WTC11 (cell line): ENCODE data around the gene TTLL9. TPM values are rescaled to one million over a fixed set of nuclear protein-coding genes. Genes with fewer than 3 reads are reported as not detected.

Source experiments
- ATF1 ChIP-seq: sonication (generic); formaldehyde crosslinking; IDR thresholded peaks from 2 replicates; pipeline ENCODE4 v1.8.1; 2023; ENCODE audit warnings: mild to moderate bottlenecking, moderate library complexity, missing genetic modification reagents
- CREB1 ChIP-seq: sonication (generic); formaldehyde crosslinking; IDR thresholded peaks from 2 replicates; pipeline ENCODE4 v1.8.0; 2023; ENCODE audit warnings: mild to moderate bottlenecking, missing genetic modification reagents
- ELF4 ChIP-seq: sonication (generic); formaldehyde crosslinking; IDR thresholded peaks from 2 replicates; pipeline ENCODE4 v1.8.1; 2022; ENCODE audit warnings: low read depth, mild to moderate bottlenecking, moderate library complexity, missing genetic modification reagents
- ESRRA ChIP-seq: sonication (generic); formaldehyde crosslinking; IDR thresholded peaks from 2 replicates; pipeline ENCODE4 v1.8.1; 2022; ENCODE audit warnings: mild to moderate bottlenecking, missing genetic modification reagents, borderline replicate concordance
- FOXK1 ChIP-seq: sonication (generic); formaldehyde crosslinking; IDR thresholded peaks from 2 replicates; pipeline ENCODE4 v1.8.0; 2022; ENCODE audit warnings: mild to moderate bottlenecking, moderate library complexity, missing genetic modification reagents
- GABPB1 ChIP-seq: sonication (generic); formaldehyde crosslinking; IDR thresholded peaks from 2 replicates; pipeline ENCODE4 v1.8.1; 2023; ENCODE audit warnings: mild to moderate bottlenecking, missing genetic modification reagents
- IRF2 ChIP-seq: sonication (generic); formaldehyde crosslinking; IDR thresholded peaks from 2 replicates; pipeline ENCODE4 v1.8.0; 2022; ENCODE audit warnings: low read depth, missing genetic modification reagents, borderline replicate concordance
- MXD4 ChIP-seq: fragments of 250-450 bp; sonication (Bioruptor Pico); IDR thresholded peaks from 2 replicates; pipeline ENCODE4 v1.8.0; 2021; ENCODE audit warnings: mild to moderate bottlenecking, moderate library complexity, borderline replicate concordance
- NFYB ChIP-seq: sonication (generic); formaldehyde crosslinking; conservative IDR thresholded peaks from 2 replicates; pipeline ENCODE4 v1.8.0; 2022; ENCODE audit warnings: low read depth, missing genetic modification reagents
- NR1H2 ChIP-seq: sonication (generic); formaldehyde crosslinking; IDR thresholded peaks from 2 replicates; pipeline ENCODE4 v1.9.0; 2021; ENCODE audit warnings: mild to moderate bottlenecking, moderate library complexity, missing genetic modification reagents
- NR3C1 ChIP-seq: sonication (generic); formaldehyde crosslinking; conservative IDR thresholded peaks from 2 replicates; pipeline ENCODE4 v1.8.1; 2023; ENCODE audit warnings: low read depth, mild to moderate bottlenecking, missing genetic modification reagents
- OVOL2 ChIP-seq: fragments of 250-450 bp; sonication (Bioruptor Pico); IDR thresholded peaks from 2 replicates; pipeline ENCODE4 v1.9.0; 2021; ENCODE audit warnings: mild to moderate bottlenecking, borderline replicate concordance
- PRRX2 ChIP-seq: fragments of 250-450 bp; sonication (Bioruptor Pico); IDR thresholded peaks from 2 replicates; pipeline ENCODE4 v1.8.0; 2021; ENCODE audit warnings: mild to moderate bottlenecking
- SMAD3 ChIP-seq: sonication (generic); formaldehyde crosslinking; IDR thresholded peaks from 2 replicates; pipeline ENCODE4 v1.8.0; 2022; ENCODE audit warnings: missing genetic modification reagents, mild to moderate bottlenecking, borderline replicate concordance
- SP1 ChIP-seq: sonication (generic); formaldehyde crosslinking; conservative IDR thresholded peaks from 2 replicates; pipeline ENCODE4 v1.8.1; 2022; ENCODE audit warnings: missing genetic modification reagents
- TCF7 ChIP-seq: sonication (generic); formaldehyde crosslinking; IDR thresholded peaks from 2 replicates; pipeline ENCODE4 v1.8.0; 2022; ENCODE audit warnings: mild to moderate bottlenecking, low read depth, missing genetic modification reagents, moderate library complexity
- TEAD1 ChIP-seq: sonication (generic); formaldehyde crosslinking; IDR thresholded peaks from 2 replicates; pipeline ENCODE4 v1.8.0; 2022; ENCODE audit warnings: mild to moderate bottlenecking, missing genetic modification reagents
- TP53 ChIP-seq: sonication (generic); formaldehyde crosslinking; IDR thresholded peaks from 2 replicates; pipeline ENCODE4 v1.8.1; 2023; ENCODE audit warnings: mild to moderate bottlenecking, missing genetic modification reagents
- ZBTB21 ChIP-seq: sonication (generic); formaldehyde crosslinking; IDR thresholded peaks from 2 replicates; pipeline ENCODE4 v1.8.1; 2023; ENCODE audit warnings: mild to moderate bottlenecking, missing genetic modification reagents, borderline replicate concordance
- ZNF121 ChIP-seq: sonication (generic); formaldehyde crosslinking; IDR thresholded peaks from 2 replicates; pipeline ENCODE4 v1.8.0; 2023; ENCODE audit warnings: missing genetic modification reagents
- ZNF232 ChIP-seq: sonication (generic); formaldehyde crosslinking; IDR thresholded peaks from 2 replicates; pipeline ENCODE4 v1.8.0; 2022; ENCODE audit warnings: mild to moderate bottlenecking, missing genetic modification reagents
- ZNF263 ChIP-seq: sonication (generic); formaldehyde crosslinking; IDR thresholded peaks from 2 replicates; pipeline ENCODE4 v1.8.1; 2022; ENCODE audit warnings: low read depth, mild to moderate bottlenecking, moderate library complexity, missing genetic modification reagents
- ZNF396 ChIP-seq: fragments of 250-450 bp; sonication (Bioruptor Pico); IDR thresholded peaks from 2 replicates; pipeline ENCODE4 v1.8.0; 2021; ENCODE audit warnings: mild to moderate bottlenecking, moderate library complexity, borderline replicate concordance
- ZNF416 ChIP-seq: fragments of 250-450 bp; sonication (Bioruptor Pico); IDR thresholded peaks from 2 replicates; pipeline ENCODE4 v1.9.0; 2021; ENCODE audit warnings: mild to moderate bottlenecking, inconsistent platforms
- total RNA-seq: library from RNA; stranded (reverse); gene quantifications from 3 replicates; pipeline ENCODE4 v1.2.3, GENCODE V29; 2021
- TF ChIP-seq, protein P1 (sequence below): sonication (generic); formaldehyde crosslinking; IDR thresholded peaks from 2 replicates; pipeline ENCODE4 v1.8.0; 2023; ENCODE audit warnings: mild to moderate bottlenecking, missing genetic modification reagents
- TF ChIP-seq, protein P2 (sequence below): sonication (generic); formaldehyde crosslinking; IDR thresholded peaks from 2 replicates; pipeline ENCODE4 v1.8.1; 2023; ENCODE audit warnings: mild to moderate bottlenecking, missing genetic modification reagents, moderate library complexity
- TF ChIP-seq, protein P3 (sequence below): sonication (generic); formaldehyde crosslinking; IDR thresholded peaks from 2 replicates; pipeline ENCODE4 v1.8.0; 2022; ENCODE audit warnings: mild to moderate bottlenecking, missing genetic modification reagents
- TF ChIP-seq, protein P4 (sequence below): sonication (generic); formaldehyde crosslinking; IDR thresholded peaks from 2 replicates; pipeline ENCODE4 v1.8.1; 2023; ENCODE audit warnings: mild to moderate bottlenecking, missing genetic modification reagents, moderate library complexity
- TF ChIP-seq, protein P5 (sequence below): fragments of 250-450 bp; sonication (Bioruptor Pico); IDR thresholded peaks from 2 replicates; pipeline ENCODE4 v1.9.0; 2021; ENCODE audit warnings: mild to moderate bottlenecking
- TF ChIP-seq, protein P6 (sequence below): sonication (generic); formaldehyde crosslinking; conservative IDR thresholded peaks from 2 replicates; pipeline ENCODE4 v1.8.1; 2023; ENCODE audit warnings: mild to moderate bottlenecking, low read depth, missing genetic modification reagents, moderate library complexity
- TF ChIP-seq, protein P7 (sequence below): sonication (generic); formaldehyde crosslinking; IDR thresholded peaks from 2 replicates; pipeline ENCODE4 v1.8.0; 2022; ENCODE audit warnings: mild to moderate bottlenecking, missing genetic modification reagents

Gene TTLL9
- total RNA-seq, 1 experiment from 2014 or later = not detected

DNA sequence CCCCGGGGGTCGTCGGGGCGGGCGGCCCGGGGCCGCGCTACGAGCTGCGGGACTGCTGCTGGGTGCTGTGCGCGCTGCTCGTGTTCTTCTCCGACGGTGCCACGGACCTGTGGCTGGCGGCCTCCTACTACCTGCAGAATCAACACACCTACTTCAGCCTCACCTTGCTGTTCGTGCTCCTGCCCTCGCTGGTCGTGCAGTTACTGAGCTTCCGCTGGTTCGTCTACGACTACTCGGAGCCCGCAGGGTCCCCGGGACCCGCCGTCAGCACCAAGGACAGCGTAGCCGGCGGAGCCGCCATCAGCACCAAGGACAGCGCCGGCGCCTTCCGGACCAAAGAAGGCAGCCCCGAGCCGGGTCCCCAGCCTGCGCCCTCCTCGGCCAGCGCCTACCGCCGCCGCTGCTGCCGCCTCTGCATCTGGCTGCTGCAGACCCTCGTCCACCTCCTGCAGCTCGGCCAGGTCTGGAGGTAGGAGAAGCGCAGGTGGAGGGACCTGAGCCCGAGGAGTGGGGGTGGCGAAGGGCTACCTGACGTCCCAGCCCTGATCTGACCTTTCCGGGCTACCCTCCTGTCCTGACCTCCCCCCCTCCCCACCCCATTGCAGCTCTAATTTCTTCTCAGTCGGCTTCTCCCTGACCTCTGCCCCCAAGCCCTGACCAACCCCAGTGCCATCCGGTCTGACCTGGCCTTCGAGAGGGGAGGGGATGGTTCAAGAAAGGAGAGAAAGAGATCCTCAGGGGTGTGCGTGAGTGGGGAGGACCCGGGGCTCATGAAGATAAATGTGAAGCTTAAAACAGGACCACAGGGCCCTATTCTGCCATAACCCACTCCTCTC lies 98.1 kb downstream of the TTLL9 start (continued):
- TF ChIP-seq, protein P1, sequence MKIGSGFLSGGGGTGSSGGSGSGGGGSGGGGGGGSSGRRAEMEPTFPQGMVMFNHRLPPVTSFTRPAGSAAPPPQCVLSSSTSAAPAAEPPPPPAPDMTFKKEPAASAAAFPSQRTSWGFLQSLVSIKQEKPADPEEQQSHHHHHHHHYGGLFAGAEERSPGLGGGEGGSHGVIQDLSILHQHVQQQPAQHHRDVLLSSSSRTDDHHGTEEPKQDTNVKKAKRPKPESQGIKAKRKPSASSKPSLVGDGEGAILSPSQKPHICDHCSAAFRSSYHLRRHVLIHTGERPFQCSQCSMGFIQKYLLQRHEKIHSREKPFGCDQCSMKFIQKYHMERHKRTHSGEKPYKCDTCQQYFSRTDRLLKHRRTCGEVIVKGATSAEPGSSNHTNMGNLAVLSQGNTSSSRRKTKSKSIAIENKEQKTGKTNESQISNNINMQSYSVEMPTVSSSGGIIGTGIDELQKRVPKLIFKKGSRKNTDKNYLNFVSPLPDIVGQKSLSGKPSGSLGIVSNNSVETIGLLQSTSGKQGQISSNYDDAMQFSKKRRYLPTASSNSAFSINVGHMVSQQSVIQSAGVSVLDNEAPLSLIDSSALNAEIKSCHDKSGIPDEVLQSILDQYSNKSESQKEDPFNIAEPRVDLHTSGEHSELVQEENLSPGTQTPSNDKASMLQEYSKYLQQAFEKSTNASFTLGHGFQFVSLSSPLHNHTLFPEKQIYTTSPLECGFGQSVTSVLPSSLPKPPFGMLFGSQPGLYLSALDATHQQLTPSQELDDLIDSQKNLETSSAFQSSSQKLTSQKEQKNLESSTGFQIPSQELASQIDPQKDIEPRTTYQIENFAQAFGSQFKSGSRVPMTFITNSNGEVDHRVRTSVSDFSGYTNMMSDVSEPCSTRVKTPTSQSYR (CRISPR knock-in tag) = peak; percentile 100
- TF ChIP-seq, protein P2, sequence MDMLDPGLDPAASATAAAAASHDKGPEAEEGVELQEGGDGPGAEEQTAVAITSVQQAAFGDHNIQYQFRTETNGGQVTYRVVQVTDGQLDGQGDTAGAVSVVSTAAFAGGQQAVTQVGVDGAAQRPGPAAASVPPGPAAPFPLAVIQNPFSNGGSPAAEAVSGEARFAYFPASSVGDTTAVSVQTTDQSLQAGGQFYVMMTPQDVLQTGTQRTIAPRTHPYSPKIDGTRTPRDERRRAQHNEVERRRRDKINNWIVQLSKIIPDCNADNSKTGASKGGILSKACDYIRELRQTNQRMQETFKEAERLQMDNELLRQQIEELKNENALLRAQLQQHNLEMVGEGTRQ (CRISPR knock-in tag) = peak; percentile 81
- TF ChIP-seq, protein P3, sequence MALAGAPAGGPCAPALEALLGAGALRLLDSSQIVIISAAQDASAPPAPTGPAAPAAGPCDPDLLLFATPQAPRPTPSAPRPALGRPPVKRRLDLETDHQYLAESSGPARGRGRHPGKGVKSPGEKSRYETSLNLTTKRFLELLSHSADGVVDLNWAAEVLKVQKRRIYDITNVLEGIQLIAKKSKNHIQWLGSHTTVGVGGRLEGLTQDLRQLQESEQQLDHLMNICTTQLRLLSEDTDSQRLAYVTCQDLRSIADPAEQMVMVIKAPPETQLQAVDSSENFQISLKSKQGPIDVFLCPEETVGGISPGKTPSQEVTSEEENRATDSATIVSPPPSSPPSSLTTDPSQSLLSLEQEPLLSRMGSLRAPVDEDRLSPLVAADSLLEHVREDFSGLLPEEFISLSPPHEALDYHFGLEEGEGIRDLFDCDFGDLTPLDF (CRISPR knock-in tag) = peak; percentile 100
- TF ChIP-seq ZNF263 = peak; percentile 95
- peak; percentile 96 for TF ChIP-seq PRRX2
- TF ChIP-seq ZNF416 (CRISPR knock-in tag) = peak; percentile 92
- TF ChIP-seq TCF7 (CRISPR knock-in tag) = peak; percentile 100
- TF ChIP-seq, protein P4, sequence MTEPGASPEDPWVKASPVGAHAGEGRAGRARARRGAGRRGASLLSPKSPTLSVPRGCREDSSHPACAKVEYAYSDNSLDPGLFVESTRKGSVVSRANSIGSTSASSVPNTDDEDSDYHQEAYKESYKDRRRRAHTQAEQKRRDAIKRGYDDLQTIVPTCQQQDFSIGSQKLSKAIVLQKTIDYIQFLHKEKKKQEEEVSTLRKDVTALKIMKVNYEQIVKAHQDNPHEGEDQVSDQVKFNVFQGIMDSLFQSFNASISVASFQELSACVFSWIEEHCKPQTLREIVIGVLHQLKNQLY = peak; percentile 100
- peak; percentile 86 for TF ChIP-seq NFYB
- TF ChIP-seq TEAD1 (CRISPR knock-in tag) = peak; percentile 100
- TF ChIP-seq, protein P5, sequence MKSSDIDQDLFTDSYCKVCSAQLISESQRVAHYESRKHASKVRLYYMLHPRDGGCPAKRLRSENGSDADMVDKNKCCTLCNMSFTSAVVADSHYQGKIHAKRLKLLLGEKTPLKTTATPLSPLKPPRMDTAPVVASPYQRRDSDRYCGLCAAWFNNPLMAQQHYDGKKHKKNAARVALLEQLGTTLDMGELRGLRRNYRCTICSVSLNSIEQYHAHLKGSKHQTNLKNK (CRISPR knock-in tag) = no peak
- peak; percentile 99 for TF ChIP-seq IRF2 (CRISPR knock-in tag)
- TF ChIP-seq OVOL2 (CRISPR knock-in tag) = no peak
- peak; percentile 97 for TF ChIP-seq ZNF396
- TF ChIP-seq, protein P6, sequence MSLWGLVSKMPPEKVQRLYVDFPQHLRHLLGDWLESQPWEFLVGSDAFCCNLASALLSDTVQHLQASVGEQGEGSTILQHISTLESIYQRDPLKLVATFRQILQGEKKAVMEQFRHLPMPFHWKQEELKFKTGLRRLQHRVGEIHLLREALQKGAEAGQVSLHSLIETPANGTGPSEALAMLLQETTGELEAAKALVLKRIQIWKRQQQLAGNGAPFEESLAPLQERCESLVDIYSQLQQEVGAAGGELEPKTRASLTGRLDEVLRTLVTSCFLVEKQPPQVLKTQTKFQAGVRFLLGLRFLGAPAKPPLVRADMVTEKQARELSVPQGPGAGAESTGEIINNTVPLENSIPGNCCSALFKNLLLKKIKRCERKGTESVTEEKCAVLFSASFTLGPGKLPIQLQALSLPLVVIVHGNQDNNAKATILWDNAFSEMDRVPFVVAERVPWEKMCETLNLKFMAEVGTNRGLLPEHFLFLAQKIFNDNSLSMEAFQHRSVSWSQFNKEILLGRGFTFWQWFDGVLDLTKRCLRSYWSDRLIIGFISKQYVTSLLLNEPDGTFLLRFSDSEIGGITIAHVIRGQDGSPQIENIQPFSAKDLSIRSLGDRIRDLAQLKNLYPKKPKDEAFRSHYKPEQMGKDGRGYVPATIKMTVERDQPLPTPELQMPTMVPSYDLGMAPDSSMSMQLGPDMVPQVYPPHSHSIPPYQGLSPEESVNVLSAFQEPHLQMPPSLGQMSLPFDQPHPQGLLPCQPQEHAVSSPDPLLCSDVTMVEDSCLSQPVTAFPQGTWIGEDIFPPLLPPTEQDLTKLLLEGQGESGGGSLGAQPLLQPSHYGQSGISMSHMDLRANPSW (CRISPR knock-in tag) = peak; percentile 100
- peak; percentile 100 for TF ChIP-seq ZNF232 (CRISPR knock-in tag)
- peak; percentile 100 for TF ChIP-seq ATF1 (CRISPR knock-in tag)
- peak; percentile 100 for TF ChIP-seq NR3C1 (CRISPR knock-in tag)
- TF ChIP-seq MXD4 (CRISPR knock-in tag) = peak; percentile 94; the same call in 1 of the 2 replicates
- TF ChIP-seq TP53 (CRISPR knock-in tag) = peak; percentile 100
- peak; percentile 100 for TF ChIP-seq ELF4
- TF ChIP-seq ZNF121 (CRISPR knock-in tag) = peak; percentile 98
- TF ChIP-seq FOXK1 (CRISPR knock-in tag) = peak; percentile 100
- TF ChIP-seq, protein P7, sequence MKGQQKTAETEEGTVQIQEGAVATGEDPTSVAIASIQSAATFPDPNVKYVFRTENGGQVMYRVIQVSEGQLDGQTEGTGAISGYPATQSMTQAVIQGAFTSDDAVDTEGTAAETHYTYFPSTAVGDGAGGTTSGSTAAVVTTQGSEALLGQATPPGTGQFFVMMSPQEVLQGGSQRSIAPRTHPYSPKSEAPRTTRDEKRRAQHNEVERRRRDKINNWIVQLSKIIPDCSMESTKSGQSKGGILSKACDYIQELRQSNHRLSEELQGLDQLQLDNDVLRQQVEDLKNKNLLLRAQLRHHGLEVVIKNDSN (CRISPR knock-in tag) = peak; percentile 97
- peak; percentile 100 for TF ChIP-seq ESRRA (CRISPR knock-in tag)
- peak; percentile 98 for TF ChIP-seq ZBTB21 (CRISPR knock-in tag)
- peak; percentile 99 for TF ChIP-seq NR1H2 (CRISPR knock-in tag)
- peak; percentile 99 for TF ChIP-seq GABPB1 (CRISPR knock-in tag)
- peak; percentile 100 for TF ChIP-seq CREB1
- TF ChIP-seq SP1 (CRISPR knock-in tag) = peak; percentile 99
- peak; percentile 100 for TF ChIP-seq SMAD3 (CRISPR knock-in tag)
